H1 (cell line): ENCODE data around the gene ACMSD. TPM values are rescaled to one million over a fixed set of nuclear protein-coding genes. Genes with fewer than 3 reads are reported as not detected.

Experiments used
- CTCF ChIA-PET: fragments of 300-600 bp; sonication (Branson Sonifier 250); formaldehyde crosslinking; loops from one replicate; lab custom pipeline; 2021; ENCODE audit not compliant: partially characterized antibody; lab: Charles Lee
- POLR2A ChIA-PET: fragments of 300-600 bp; sonication (Branson Sonifier 250); formaldehyde crosslinking; loops from one replicate; lab custom pipeline; 2021; ENCODE audit warnings: inconsistent platforms; ENCODE audit not compliant: partially characterized antibody; lab: Charles Lee
- DNase-seq, 2 experiments: peaks; one replicate each; pipeline versions ENCODE4 v3.0.0 to v3.0.0-alpha.2; 2010 to 2022; ENCODE audit warnings: low spot score in 2 of 2, low read depth in 1 of 2, mixed read lengths in 1 of 2
- FAIRE-seq: peaks from 2 replicates; lab custom pipeline; 2011; peaks lifted over from hg19 to GRCh38; lab: Jason Lieb, UNC
- H2AFZ ChIP-seq: 2 replicates; pipeline ENCODE4 v1.8.1; 2012; ENCODE audit warnings: low read length, inconsistent platforms
- H2AK5ac ChIP-seq: 2 replicates; pipeline ENCODE4 v1.6.1; 2013; ENCODE audit warnings: low read depth, low read length
- H2BK120ac ChIP-seq: replicated peaks from 2 replicates; pipeline ENCODE3; 2013; ENCODE audit warnings: low read depth, low read length, inconsistent platforms
- H2BK12ac ChIP-seq: 2 replicates; pipeline ENCODE4 v1.6.1; 2013; ENCODE audit warnings: low read depth, low read length
- H2BK15ac ChIP-seq: 2 replicates; pipeline ENCODE4 v1.6.1; 2013; ENCODE audit warnings: low read length
- H2BK20ac ChIP-seq: 2 replicates; pipeline ENCODE4 v1.6.1; 2013; ENCODE audit warnings: low read length
- H2BK5ac ChIP-seq: 2 replicates; pipeline ENCODE4 v1.6.1; 2013; ENCODE audit warnings: low read depth, low read length
- H3K14ac ChIP-seq: 2 replicates; pipeline ENCODE4 v1.6.1; 2013; ENCODE audit warnings: inconsistent platforms; ENCODE audit not compliant: insufficient read length
- H3K18ac ChIP-seq: 2 replicates; pipeline ENCODE4 v1.6.1; 2013; ENCODE audit warnings: low read length; ENCODE audit errors: extremely low read depth
- H3K23ac ChIP-seq: 2 replicates; pipeline ENCODE4 v1.6.1; 2013; ENCODE audit warnings: inconsistent platforms; ENCODE audit not compliant: insufficient read length
- H3K23me2 ChIP-seq: 2 replicates; pipeline ENCODE4 v1.6.1; 2013; ENCODE audit warnings: low read depth, low read length
- H3K27ac ChIP-seq: 2 replicates; pipeline ENCODE4 v1.6.1; 2011; ENCODE audit warnings: low read depth, low read length, inconsistent platforms
- H3K27me3 ChIP-seq, 4 experiments: replicated peaks in 1 of 4; 1 replicate in 1 of 4; 2 replicates in 3 of 4; pipeline versions ENCODE4 v1.6.1 to v1.8.1; 2011 to 2013; ENCODE audit warnings: low read length in 3 of 4, mild to moderate bottlenecking in 3 of 4, inconsistent platforms in 2 of 4, mixed read lengths in 2 of 4, moderate library complexity in 1 of 4; ENCODE audit not compliant: control insufficient read depth in 3 of 4, insufficient read depth in 3 of 4; ENCODE audit errors: extremely low read depth in 1 of 4
- H3K36me3 ChIP-seq, 4 experiments: 2 replicates each; pipeline versions ENCODE4 v1.6.1 to v1.8.1; 2011 to 2013; ENCODE audit warnings: mild to moderate bottlenecking in 4 of 4, low read length in 3 of 4, moderate library complexity in 2 of 4, control low read depth in 1 of 4, inconsistent platforms in 1 of 4; ENCODE audit not compliant: insufficient read depth in 4 of 4, control insufficient read depth in 2 of 4
- H3K4ac ChIP-seq: replicated peaks from 2 replicates; pipeline ENCODE3; 2013; ENCODE audit warnings: low read length, low read depth, mixed read lengths, inconsistent platforms; ENCODE audit not compliant: insufficient read length
- H3K4me1 ChIP-seq, 4 experiments: replicated peaks in 1 of 4; 1 replicate in 1 of 4; 2 replicates in 3 of 4; pipeline versions ENCODE4 v1.6.1 to v1.8.1; 2011 to 2013; ENCODE audit warnings: low read length in 3 of 4, inconsistent platforms in 2 of 4, mixed read lengths in 1 of 4; ENCODE audit not compliant: insufficient read depth in 4 of 4, control insufficient read depth in 3 of 4
- H3K4me2 ChIP-seq, 2 experiments: 2 replicates each; pipeline versions ENCODE4 v1.6.1 to v1.8.1; 2011 to 2013; ENCODE audit warnings: low read depth in 2 of 2, low read length in 2 of 2, control low read depth in 1 of 2, inconsistent platforms in 1 of 2, mild to moderate bottlenecking in 1 of 2; ENCODE audit not compliant: insufficient read depth in 1 of 2
- H3K4me3 ChIP-seq, 4 experiments: fragments of 200-600, 300-600 bp in 1 of 4; sonication (generic), shearing (Covaris generic), sonication (Bioruptor Twin) in 1 of 4; 2 replicates each; pipeline versions ENCODE4 v1.5.1 to v1.8.1; 2011 to 2016; ENCODE audit warnings: low read length in 4 of 4, low read depth in 3 of 4, control low read depth in 2 of 4, inconsistent platforms in 2 of 4, mild to moderate bottlenecking in 2 of 4, mixed read lengths in 1 of 4, moderate library complexity in 1 of 4; ENCODE audit not compliant: insufficient read depth in 2 of 4; ENCODE audit errors: extremely low read depth in 1 of 4
- H3K56ac ChIP-seq: replicated peaks from 2 replicates; pipeline ENCODE3; 2013; ENCODE audit warnings: low read depth, mild to moderate bottlenecking, mixed read lengths, low read length, inconsistent platforms; ENCODE audit not compliant: insufficient read length
- H3K79me1 ChIP-seq: 2 replicates; pipeline ENCODE4 v1.6.1; 2013; ENCODE audit warnings: low read depth, low read length, control low read depth
- H3K79me2 ChIP-seq, 2 experiments: 2 replicates each; pipeline versions ENCODE4 v1.6.1 to v1.8.1; 2012 to 2013; ENCODE audit warnings: low read length in 2 of 2, mild to moderate bottlenecking in 2 of 2, inconsistent platforms in 1 of 2; ENCODE audit not compliant: insufficient read depth in 2 of 2, control insufficient read depth in 1 of 2
- H3K9ac ChIP-seq, 4 experiments: replicated peaks in 1 of 4; 1 replicate in 1 of 4; 2 replicates in 3 of 4; pipeline versions ENCODE4 v1.6.1 to v1.8.1; 2011 to 2013; ENCODE audit warnings: low read depth in 3 of 4, low read length in 3 of 4, control low read depth in 2 of 4, mild to moderate bottlenecking in 2 of 4, moderate library complexity in 2 of 4, inconsistent platforms in 1 of 4; ENCODE audit errors: extremely low read depth in 1 of 4
- H3K9me3 ChIP-seq, 2 experiments: 2 replicates each; pipeline versions ENCODE4 v1.6.1 to v1.8.1; 2012 to 2013; ENCODE audit warnings: mild to moderate bottlenecking in 2 of 2, moderate library complexity in 2 of 2, control low read depth in 1 of 2, inconsistent platforms in 1 of 2, low read depth in 1 of 2, low read length in 1 of 2, mixed read lengths in 1 of 2; ENCODE audit not compliant: insufficient read depth in 2 of 2
- H4K20me1 ChIP-seq, 2 experiments: replicated peaks in 1 of 2; 2 replicates each; pipeline versions ENCODE3 to v1.8.1; 2011 to 2013; ENCODE audit warnings: inconsistent platforms in 2 of 2, low read length in 2 of 2, mild to moderate bottlenecking in 1 of 2; ENCODE audit not compliant: insufficient read depth in 2 of 2, control insufficient read depth in 1 of 2
- H4K5ac ChIP-seq: 2 replicates; pipeline ENCODE4 v1.6.1; 2013; ENCODE audit warnings: low read length, low read depth, mixed read lengths, inconsistent platforms; ENCODE audit not compliant: insufficient read length
- H4K8ac ChIP-seq: 2 replicates; pipeline ENCODE4 v1.8.0; 2013; ENCODE audit warnings: mild to moderate bottlenecking, moderate library complexity, low read length, inconsistent platforms; ENCODE audit not compliant: insufficient read depth; ENCODE audit errors: extremely low read depth
- H4K91ac ChIP-seq: replicated peaks from 2 replicates; pipeline ENCODE3; 2013; ENCODE audit warnings: low read length, mixed read lengths, inconsistent platforms; ENCODE audit not compliant: insufficient read length
- ASH2L ChIP-seq: fragments of 200-600, 300-600 bp; sonication (generic); IDR thresholded peaks from one replicate; pipeline ENCODE4 v1.7.1; 2017; ENCODE audit warnings: low read length
- HDAC2 ChIP-seq, 2 experiments: fragments of 300-600 bp in 1 of 2; sonication (generic) in 1 of 2; IDR thresholded peaks; 2 replicates each; pipeline ENCODE4 v1.6.1; 2011 to 2012; ENCODE audit warnings: low read depth in 2 of 2, low read length in 2 of 2, mild to moderate bottlenecking in 2 of 2, moderate library complexity in 2 of 2, borderline replicate concordance in 1 of 2, inconsistent platforms in 1 of 2
- KDM1A ChIP-seq: fragments of 200-600, 300-600 bp; sonication (generic); IDR thresholded peaks from 2 replicates; pipeline ENCODE4 v1.7.1; 2016; ENCODE audit warnings: mild to moderate bottlenecking, low read length, borderline replicate concordance
- RNF2 ChIP-seq: fragments of 200-900, 300-1000 bp; sonication (generic); IDR thresholded peaks from 2 replicates; pipeline ENCODE4 v1.7.1; 2016; ENCODE audit warnings: borderline replicate concordance, low read depth, mild to moderate bottlenecking, antibody characterized with exemption, low read length; ENCODE audit not compliant: poor library complexity, severe bottlenecking; ENCODE audit errors: missing control alignments
- SRF ChIP-seq: IDR thresholded peaks from 2 replicates; pipeline ENCODE4 v1.6.1; 2011; ENCODE audit warnings: mild to moderate bottlenecking, low read depth, low read length, moderate library complexity
- WGBS, 2 experiments: shearing (Covaris generic) in 1 of 2; methylation state at CpG; one replicate each; pipeline versions ENCODE4 v1.1.6 to v1.1.7; 2013 to 2015; ENCODE audit warnings: low lambda C conversion rate in 2 of 2, mixed read lengths in 2 of 2, inconsistent platforms in 1 of 2, low coverage in 1 of 2, missing lambda C conversion rate in 1 of 2; ENCODE audit not compliant: insufficient replicate concordance in 2 of 2, insufficient coverage in 1 of 2, insufficient read length in 1 of 2; ENCODE audit errors: extremely low coverage in 1 of 2, missing lambda C conversion rate in 1 of 2; 5-methylcytosine and 5-hydroxymethylcytosine counted together
- polyA plus RNA-seq, 7 experiments: library from polyadenylated mRNA; depleted of rRNA in 3 of 7; stranded (reverse) in 5 of 7; unstranded in 2 of 7; fragments of >200 nt in 5 of 7; fragments of 200-250 nt in 2 of 7; gene quantifications; 1 replicate in 5 of 7; 2 replicates in 1 of 7; 4 replicates in 1 of 7; pipeline versions ENCODE4 v1.2.1 to v1.2.3, GENCODE V29; 2011 to 2013; ENCODE audit warnings: missing spikeins in 2 of 7, mixed read lengths in 2 of 7
- total RNA-seq: library from RNA; stranded (reverse); fragmentation: NEBNext Ultra II Directional; extraction: Animal tissue kit (Norgen Biotek cat#: 25700); gene quantifications from 2 replicates; pipeline ENCODE4 v1.2.1, GENCODE V29; 2021

The ACMSD gene
- total and polyA plus RNA-seq, 2 of the 8 experiments (the other 6 are each of a cell fraction or from before 2014, with no cell fraction given), result not detected

GRCh38 chr2:134917360-134917865 lies 79.0 kb downstream of the ACMSD start:
- Histone ChIP-seq H3K4ac (no peak overlapping the region), H3K23ac (no peak overlapping the region), H3K9ac (peak overlapping the region in 3 of 4 experiments; percentile 75 to 79 (median 75); a peak in 6 of 7 replicates), H3K56ac (peak overlapping the region; percentile 67), H4K8ac (no peak overlapping the region), H3K79me2 (peaks cover 21 to 37% of the 10 kb centered on the region in 2 experiments), H2BK5ac (peak overlapping the region; percentile 55; the same call in 1 of the 2 replicates), H4K20me1 (peaks cover 0 to 4% of the 10 kb centered on the region in 2 experiments), H4K5ac (peak overlapping the region; percentile 67), H3K4me3 (peak overlapping the region; percentile 76 to 99 (median 85)), H3K18ac (0 out of 2 replicates have a peak overlapping the region, but pooled peaks have one; percentile 48), H3K27ac (peak overlapping the region; percentile 77; the same call in 1 of the 2 replicates), H4K91ac (no peak overlapping the region), H3K4me1 (peaks cover 0 to 5% (median 1%) of the 10 kb centered on the region in 4 experiments; a peak in 2 of 7 replicates), H3K9me3 (peaks cover 0 to 3% of the 10 kb centered on the region in 2 experiments; a peak in 1 of 4 replicates), H2AFZ (peak overlapping the region; percentile 70; the same call in 1 of the 2 replicates), H2BK120ac (no peak overlapping the region), H2BK15ac (no peak overlapping the region), H2BK12ac (no peak overlapping the region), H3K14ac (no peak overlapping the region), H3K36me3 (no peaks in the 10 kb centered on the region; a peak in 2 of 8 replicates), H3K79me1 (no peaks in the 10 kb centered on the region), H3K4me2 (peak overlapping the region; percentile 62 to 79), H2AK5ac (no peak overlapping the region), H3K27me3 (no peaks in the 10 kb centered on the region)
- ChIA-PET POLR2A (interaction anchor here (0.7 to 2.2 kb wide), 10 partner anchors 8 to 281 kb away, joined by 3 to 10 read pairs (median 4); partner anchors contain the start of gene TMEM163), CTCF (interaction anchor here (0.7 to 1.1 kb wide), 2 partner anchors 19 to 126 kb away, joined by 3 read pairs; no protein-coding TSS in a partner anchor)
- DNase-seq (no peak), FAIRE-seq (no peak)
- WGBS, 2 experiments, result 36% methylated on average over 16 of the region's 16 CpGs; no CpG with 5 or more reads in 1 of the 2 experiments
- TF ChIP-seq KDM1A, result no peak
- TF ChIP-seq ASH2L, result no peak
- TF ChIP-seq SRF, result no peak
- TF ChIP-seq RNF2, result no peak
- no peak for TF ChIP-seq HDAC2 (IDR thresholded peaks at IDR 0.05; ENCODE audit: borderline replicate concordance in 1 of 2, low read depth in 2 of 2, low read length in 2 of 2)
- TF ChIP-seq, all 59 proteins: peak for 0
- Histone ChIP-seq H2BK20ac (no peak overlapping the region), H3K23me2 (no peaks in the 10 kb centered on the region; the same call in 1 of the 2 replicates)
